ENCODE results near the gene DNAH8.

DNAH8 gene

DNA sequence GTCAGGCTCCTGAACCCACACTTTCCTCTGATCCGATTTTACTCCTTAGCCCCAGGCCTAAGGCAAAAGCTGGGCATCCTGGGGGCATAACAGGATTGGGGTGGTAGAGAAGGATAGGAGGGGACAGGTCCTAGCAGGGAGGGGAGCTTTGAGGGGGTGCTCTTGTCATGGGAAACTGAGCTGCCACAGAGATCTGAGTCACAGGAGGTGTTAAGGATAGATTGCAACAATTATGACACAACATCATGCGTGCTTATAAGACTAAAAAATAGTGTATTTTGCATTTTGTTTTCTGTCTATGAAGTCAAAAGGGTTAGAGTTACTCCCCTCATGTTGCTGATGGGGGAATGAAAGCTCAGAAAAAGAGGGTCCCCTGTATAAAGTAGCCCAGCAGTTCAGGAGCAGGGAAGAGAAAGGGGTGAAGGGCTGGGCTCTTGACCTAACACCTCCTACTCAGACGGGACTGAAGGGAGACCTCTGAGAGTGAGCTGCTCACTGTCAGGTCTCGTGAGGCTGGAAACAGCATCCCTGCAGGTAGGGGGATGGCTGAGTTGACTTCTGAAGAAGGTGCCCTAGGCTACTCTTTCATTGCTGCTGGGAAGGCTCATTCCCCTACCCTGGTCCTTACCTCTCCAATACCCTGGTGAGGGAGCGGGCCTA lies 335.5 kb downstream of the DNAH8 start:
- DNase-seq (ENCODE audit: low read depth, low spot score): no peak

DNA sequence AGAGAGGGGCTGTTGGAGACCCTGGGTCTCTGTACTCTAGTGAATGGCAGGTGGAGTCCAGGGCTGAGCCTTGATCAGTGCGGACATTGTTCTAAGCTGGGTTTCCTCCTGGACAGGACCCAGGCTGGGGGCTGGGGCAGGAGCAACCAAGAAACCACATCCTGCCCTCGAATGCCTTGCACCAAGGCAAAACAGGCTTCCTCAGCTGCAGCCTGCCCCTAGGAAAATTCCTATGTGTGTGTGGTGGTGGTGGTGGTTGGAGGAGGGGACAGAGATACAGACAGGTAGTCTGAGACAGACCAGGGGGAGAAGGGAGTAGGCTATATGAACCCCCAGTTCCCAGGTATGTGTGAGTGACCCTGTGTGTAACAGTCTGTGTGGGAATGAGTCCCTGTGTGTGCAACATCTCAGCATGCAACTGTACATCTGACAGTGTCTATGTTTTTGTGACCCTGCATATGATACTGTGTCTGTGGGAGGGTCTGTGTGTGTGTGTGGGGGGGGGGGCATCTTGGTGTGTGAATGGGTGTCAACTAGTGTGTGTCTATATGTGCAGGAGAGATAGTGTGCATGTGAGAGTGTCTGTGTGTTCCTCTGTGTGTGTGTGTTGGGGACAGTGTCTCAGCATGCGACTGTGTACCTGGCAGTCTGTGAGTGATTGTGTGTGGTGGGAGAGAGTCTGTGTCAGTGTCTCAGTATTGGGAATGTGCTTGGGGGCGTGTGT lies 336.4 kb downstream of the DNAH8 start:
- no peak for DNase-seq (ENCODE audit: low read depth, low spot score)

DNA sequence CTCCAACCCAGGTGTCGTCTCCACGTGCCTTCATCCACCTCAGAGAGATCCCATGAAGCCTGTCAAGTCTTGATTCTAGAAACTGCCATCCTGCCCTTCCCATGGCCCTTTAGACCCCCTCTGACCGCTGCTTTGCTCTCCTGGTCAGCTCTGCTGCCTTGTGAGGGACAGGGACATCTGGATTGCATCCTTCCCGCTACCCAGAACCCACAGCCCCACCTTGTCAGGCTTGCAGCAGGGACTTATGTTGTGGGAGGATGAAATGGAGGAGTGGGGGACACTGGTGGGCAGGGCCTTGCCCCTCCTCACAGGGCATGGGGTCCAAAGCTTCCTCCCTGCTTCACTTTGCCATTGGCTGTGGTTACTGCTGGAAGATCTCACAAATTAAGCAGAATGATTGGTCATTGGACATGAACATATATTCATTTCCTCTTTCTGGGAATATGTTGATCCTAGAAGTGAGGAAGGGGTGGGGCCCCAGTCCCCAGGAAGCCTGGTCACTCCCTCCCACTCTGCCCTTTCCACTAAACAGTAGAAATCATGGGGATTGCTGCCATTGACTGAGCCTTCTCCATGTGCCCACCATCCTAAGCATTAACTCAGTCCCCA lies 338.0 kb downstream of the DNAH8 start:
- DNase-seq (ENCODE audit: low read depth, low spot score): no peak

DNA sequence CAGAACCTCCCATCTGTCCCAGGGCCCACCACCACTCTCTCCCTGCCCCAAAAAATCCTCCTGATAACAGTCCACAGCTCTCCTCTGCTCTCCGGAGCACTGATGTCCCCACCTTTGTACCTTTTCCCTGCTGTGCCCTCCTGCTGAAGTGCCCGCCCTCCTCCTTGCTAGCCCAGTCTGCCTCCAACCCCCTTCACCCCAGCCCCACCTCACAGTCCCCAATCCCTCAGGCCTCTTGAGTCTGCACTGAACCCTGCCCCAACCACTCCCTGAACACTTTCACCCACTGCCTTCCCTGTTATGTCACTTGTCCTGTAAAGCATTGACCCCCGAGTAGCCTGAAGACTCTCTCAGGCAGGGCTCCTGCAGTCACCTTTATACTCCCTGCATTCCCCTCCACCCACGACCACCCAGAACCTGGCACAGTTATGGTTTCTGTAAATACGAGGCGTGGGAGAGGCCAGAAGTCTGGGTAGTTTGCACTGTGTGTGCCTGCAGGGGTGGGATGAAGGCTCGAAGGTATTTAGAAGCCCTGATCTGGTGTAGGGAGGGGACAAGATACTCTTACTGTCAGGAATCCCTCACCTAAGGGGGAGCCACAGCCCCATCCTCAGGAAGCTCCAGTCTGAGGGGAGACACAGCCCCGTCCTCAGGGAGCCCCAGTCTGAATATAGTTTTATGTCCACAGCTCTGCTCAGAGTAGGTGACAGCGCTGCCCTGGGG lies 338.9 kb downstream of the DNAH8 start:
- no peak for DNase-seq (ENCODE audit: low read depth, low spot score)

DNA sequence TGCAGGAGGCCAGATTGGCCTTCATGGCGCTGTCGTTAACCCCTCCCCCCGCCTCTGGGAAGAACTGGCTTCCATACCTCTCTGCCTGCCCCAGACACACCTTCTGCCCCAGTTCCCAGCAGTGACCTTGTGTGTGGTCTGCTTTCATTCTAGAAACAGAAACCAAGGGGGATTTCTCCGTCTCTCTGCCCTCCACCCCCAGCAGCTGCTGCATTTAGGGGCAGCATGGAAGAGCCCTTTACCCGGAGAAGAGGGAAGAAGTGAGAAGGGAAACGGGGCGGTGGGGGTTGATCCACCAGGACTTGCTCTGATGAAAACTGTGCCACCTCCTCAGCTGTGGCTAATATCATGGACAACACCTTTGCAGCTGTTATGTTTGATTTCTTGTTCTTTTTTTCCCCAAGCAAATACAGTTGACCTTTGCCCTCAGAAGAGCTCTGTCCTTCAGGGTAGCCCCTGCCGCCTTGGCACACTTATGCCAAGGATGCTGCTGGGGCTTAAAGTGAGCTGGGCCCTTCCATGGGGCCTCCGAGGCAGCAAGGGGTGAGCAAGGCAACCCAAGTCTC lies 339.5 kb downstream of the DNAH8 start:
- no peak for DNase-seq (ENCODE audit: low read depth, low spot score)

DNA sequence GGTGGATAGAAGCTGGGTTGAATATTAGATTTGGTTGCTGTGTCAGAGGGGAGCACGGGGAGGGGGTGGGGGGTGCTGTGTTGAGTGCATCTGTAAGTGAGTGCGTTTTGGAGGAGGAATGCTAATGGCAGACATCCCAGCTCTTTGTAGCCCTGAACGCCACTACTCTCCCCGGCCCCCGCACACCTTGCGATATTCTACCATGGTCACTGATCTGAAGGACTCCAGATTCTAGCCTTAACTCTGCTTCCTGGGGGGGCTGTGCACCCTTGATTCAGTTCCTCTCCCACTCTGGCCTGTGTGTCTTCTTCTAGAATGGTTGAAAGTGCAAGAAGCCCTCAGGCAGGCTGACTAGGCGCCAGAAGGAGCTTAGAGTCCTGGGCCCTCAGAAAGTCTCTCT lies 340.6 kb downstream of the DNAH8 start:
- no peak for DNase-seq (ENCODE audit: low read depth, low spot score)

DNA sequence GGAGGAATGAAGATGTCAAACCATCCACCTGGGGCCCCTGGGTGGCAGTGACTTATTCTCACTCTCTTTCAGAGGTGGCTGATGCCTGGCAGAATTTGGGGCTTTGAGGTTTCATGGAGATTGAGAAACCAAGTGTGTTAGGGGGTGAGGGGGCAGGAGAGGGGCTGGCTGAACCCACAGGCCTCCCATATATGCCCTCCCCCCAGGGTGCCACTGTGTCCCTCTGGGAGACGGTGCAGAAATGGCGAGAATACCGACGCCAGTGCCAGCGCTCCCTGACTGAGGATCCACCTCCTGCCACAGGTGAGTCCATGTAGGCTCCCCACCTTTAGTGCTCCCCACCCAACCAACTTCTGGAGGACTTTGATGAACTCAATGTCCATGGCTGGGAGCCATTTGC lies 341.1 kb downstream of the DNAH8 start:
- no peak for DNase-seq (ENCODE audit: low read depth, low spot score)

DNA sequence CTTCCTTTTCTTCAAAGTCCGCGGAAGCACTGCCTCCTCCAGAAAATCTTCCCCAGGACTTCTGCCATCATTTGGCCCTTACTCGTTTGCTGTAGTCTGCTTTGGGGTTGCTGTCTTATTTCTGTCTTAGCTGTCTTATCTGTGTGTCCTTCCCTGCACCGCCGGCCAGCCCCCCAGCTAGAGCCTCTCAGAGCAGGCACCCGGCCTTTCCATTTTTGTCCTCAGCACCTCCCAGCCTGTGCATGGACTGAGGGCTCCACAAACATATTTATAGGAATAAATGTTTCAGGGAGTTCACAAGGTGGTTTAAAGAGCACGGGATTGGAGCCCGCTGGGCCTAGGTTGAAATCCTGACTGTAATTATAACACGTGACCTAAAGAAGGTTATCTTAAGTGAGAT lies 341.6 kb downstream of the DNAH8 start:
- no peak for DNase-seq (ENCODE audit: low read depth, low spot score)

DNA sequence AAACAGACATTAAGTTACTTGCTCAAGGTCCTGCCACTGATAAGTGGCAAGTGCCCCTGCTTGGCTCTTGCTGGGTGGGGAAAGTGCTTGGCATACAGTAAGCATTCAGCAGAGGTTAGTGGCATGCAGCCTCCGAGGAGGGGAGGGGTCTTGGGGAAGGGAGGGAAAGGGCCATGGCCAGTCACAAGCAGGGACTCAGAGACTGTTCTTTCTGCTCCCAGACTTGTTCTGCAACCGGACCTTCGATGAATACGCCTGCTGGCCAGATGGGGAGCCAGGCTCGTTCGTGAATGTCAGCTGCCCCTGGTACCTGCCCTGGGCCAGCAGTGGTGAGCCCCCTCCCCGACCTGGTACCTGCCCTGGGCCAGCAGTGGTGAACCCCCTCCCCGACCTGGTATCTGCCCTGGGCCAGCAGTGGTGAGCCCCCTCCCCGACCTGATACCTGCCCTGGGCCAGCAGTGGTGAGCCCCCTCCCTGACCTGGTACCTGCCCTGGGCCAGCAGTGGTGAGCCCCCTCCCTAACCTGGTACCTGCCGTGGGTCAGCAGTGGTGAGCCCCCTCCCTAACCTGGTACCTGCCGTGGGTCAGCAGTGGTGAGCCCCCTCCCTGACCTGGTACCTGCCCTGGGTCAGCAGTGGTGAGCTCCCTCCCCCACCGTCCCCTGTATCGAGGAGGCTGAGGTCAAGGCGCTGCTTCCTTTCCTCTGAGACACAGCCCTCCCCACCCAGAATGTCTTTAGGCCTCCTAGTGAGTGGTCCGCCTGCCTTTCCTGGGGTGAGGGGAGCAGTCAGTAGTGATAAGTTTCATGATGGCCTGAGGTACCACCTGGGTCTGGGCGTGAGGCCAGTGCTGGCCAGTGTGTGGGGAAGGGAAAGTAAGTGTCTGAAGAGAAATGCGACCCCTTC lies 342.4 kb downstream of the DNAH8 start:
- no peak for DNase-seq (ENCODE audit: low read depth, low spot score)

DNA sequence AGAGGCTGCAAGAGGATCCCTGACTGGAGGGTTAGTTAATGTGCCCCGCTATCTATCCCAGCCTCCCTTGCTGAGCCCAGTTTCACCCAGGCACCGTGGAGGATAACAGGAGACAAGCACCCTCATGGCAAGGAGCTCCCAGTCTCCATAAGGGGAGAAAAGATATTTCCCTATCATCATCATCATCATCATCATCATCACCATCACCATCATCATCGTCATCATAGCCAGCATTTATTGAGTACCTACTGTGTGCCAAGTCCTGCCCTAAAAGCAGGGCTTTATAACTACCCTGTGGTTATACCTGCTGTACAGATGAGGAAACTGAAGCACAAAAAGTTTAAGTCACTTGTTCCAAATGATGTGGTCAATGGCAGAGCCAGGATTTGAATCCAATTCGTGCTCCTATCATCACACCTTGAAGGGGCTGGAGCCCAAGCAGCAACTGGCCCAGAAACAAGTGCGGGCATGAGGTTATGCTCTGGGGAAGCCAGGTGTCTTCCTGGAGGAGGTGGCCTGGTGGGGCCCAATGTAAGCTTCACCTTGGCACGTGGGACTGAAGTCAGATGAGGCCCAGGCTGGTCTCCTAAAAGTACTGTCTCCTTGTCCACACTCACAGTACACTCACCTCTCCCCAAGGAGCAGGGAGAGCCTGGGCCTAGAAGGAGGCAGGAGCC lies 343.5 kb downstream of the DNAH8 start:
- no peak for DNase-seq (ENCODE audit: low read depth, low spot score)

DNA sequence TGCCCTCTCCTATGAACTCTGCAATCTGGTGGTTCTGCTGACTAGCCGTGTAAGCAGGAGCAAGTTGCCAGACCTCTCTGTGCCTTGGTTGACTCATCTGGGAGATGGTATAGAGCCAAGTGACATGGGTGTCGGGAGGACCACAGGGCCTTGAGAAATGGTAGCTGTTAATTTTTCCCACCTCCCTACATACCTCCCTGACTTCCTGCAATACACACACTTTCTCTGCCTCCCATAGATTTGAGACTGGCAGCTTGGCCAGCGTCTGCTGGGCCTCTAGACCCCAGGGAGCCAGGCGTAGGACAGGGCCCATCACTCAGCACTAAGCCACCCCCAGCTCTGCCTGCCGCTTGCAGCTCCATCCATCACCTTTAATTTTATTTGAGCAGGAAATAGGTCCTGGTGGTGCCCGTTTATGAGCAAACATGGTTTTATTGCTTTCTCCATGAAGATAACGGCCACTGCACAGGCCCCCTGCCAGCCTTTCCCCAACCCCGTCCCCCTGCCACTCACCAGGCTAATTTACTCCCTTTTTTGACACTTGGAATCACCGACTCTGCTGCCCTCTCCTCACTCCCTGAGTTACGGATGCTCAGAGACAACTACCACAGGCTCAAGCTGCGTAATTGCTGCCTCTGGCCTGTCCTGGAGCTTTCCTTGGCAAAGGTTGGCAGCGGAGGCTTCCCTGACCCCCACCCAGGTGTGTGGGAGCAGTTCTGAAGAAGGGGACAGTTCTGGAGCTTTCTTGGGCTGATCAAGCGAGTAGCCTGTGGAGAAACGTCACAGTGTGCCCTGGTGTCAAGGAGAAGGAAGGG lies 344.6 kb downstream of the DNAH8 start:
- no peak for DNase-seq (ENCODE audit: low read depth, low spot score)

DNA sequence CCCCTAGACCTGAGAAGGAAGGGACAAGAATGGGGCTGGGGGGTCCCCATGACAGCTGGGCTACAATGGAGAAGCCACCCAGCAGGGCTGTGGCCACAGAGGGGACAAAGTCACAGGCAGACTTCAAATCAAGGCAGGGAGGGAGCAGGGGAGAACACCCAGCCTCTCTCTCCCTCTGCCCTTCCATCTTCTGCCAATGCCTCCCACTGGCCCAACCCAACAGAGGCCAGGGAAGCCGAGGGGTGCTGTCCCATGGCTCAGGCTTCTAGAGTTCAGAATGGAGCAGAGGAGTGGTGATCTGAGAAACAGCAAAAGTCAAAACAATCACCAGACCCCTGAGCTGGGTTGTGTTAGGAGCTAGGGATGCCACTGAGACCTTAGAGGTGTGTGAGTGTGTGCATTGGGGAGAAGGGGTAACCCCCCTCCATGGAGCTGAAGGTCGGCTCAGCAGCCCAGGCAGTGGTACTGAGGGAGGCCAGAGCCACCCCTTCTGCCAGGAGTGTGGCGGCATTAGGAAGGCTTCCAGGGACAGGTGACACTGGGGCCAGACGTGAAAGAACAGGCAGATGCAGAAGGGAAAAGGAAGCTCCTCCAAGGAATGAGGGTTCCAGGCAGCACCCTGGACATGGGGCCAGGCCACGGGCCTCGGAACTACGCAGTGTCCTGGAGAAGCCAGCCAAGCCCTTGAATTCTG lies 345.5 kb downstream of the DNAH8 start:
- DNase-seq (ENCODE audit: low read depth, low spot score): no peak

DNA sequence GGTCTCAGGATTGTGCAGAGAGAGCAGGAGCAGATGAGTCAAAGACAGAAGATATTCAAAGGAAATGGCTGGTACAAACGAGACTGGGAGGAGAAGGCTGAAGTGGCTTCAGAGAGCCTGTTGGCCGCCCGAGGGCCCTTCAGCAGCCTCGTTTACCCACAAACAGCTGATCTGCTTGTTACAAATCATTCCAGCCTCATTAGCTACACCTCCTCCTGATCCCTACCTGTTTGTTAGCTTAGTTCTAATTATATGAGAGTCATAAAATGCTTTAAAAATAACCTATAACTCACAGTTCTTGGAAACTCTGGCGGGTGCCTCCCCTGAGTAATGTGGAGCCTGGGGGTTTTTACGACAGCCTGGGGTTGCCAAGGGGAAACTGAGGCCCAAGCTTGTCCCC lies 346.1 kb downstream of the DNAH8 start:
- DNase-seq (ENCODE audit: low read depth, low spot score): no peak

DNA sequence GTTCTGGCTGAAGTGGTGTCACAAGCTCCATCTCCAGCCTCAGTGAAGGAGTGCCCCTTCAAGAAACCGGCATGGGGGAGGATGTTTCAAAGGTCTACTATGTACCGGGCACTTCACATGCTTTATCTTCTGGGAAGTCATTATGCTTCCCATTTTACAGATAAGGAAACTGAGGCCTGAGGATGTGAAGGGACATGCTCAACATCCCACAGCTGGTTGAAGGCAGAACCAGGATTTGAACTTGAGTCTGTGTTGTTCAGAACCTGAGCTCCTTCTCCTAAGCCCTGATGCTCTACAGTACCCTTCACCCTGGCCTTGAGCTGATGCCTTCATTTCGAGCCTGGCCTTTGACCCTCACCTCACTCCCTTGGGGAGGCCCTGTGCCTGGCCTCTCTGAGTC lies 346.5 kb downstream of the DNAH8 start:
- no peak for DNase-seq (ENCODE audit: low read depth, low spot score)

DNA sequence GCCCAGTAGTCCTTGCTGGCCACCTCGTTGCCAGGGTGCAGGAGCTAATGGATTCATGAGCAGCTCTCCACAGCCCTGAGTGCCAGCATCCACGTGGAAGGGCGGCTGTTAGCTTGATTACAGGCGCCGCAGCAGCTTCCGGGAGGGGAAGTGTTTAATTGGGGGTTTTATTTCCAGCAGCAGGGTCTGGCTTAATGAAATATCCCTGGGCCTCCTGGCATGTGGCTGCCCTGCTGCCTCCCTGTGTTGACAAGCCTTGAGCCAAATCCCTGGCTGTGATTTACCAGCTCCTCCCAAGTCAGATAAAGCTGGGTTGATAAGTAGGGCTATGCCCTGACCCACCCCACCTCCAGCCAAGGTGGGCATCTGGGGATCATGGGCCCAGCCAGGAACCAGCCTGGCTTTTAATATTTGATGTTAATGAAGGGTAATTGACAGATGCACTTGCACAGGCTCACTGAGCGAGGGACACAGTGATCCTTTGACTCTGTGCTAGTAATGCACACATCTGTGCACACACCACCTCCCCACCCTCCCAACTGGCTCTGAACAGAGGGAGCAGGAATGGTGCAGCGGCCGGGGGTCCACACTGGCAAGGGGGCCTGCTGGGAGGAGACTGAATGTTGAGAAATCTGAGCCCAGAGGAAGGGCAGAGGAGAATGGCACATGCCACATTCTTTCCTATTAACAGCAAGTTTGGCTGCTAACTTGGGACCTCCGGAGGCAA lies 347.1 kb downstream of the DNAH8 start:
- no peak for DNase-seq (ENCODE audit: low read depth, low spot score)

DNA sequence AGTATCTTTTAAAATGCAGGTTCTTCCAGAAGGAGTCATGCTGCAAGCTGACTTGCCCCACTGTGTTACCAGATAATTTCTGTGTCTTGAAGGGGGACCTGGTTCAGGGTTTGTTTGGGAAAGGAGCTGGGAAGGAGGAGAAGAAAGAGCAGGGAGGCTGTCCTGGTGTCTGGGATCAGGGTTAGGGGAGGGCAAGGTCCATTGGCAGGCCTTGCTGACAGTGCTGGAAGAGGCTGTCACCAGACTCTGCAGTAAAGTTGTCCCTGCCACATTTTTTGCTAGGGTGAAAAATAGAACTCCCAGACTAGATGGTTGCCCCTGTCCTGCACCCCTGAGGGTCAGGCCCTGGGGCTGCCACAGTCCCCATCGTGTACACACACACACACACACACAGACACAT lies 348.4 kb downstream of the DNAH8 start:
- DNase-seq (ENCODE audit: low read depth, low spot score): no peak

DNA sequence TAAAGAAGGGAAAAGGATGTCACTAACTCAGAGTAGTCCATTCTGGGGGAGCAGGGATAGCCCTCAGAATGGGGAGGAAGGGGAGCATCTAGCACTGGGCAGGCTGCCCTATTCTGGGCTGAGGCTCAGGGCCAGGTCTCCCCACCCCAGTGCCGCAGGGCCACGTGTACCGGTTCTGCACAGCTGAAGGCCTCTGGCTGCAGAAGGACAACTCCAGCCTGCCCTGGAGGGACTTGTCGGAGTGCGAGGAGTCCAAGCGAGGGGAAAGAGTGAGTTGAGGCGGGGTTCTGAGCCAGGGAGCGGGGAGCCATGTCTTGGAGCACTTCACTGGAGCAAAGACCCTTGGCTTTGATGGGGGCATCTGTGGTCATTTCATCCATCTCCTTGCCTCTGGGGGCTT lies 350.4 kb downstream of the DNAH8 start:
- DNase-seq (ENCODE audit: low read depth, low spot score): no peak

DNA sequence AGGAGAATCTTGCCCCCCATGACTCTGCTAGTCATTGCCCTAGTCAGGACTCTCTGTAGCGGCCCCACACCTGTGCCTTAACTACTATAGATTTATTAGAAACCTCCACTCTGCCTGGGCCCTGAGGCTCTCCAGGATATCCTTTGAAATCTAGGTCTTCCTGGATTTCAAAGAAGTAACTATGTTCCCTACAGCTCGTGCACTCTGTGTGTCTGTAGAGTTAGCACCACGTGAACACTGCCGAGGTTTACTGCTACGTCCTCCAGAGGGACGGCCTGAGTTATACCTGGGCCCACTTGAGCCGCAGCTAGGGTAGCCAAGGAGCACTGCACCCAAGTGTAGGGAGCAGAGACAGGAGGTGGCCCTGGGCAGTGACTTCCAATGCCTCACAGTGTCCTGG lies 353.3 kb downstream of the DNAH8 start:
- DNase-seq (ENCODE audit: low read depth, low spot score): no peak
